Gastrocnemius medialis (tissue), 4 donors: ENCODE measurements around the gene DOCK7.

Experiments
- CTCF ChIP-seq, 5 experiments: fragments of 450-650 bp in 3 of 5; fragments of 200-600 bp in 2 of 5; sonication (generic) in 2 of 5; IDR thresholded peaks in 4 of 5; conservative IDR thresholded peaks in 1 of 5; 1 replicate in 4 of 5; 2 replicates in 1 of 5; pipeline ENCODE4 v1.5.1; 2016 to 2019; ENCODE audit warnings: antibody characterized with exemption in 5 of 5, mild to moderate bottlenecking in 3 of 5, moderate library complexity in 3 of 5
- POLR2A ChIP-seq, 2 donors: fragments of 450-650 bp; IDR thresholded peaks; one replicate each; pipeline ENCODE4 v1.6.1; 2017; ENCODE audit warnings: antibody characterized with exemption in 2 of 2, mild to moderate bottlenecking in 2 of 2, moderate library complexity in 2 of 2

- TF ChIP-seq POLR2A (IDR thresholded peaks at IDR 0.05) (no peak), CTCF (IDR thresholded peaks at IDR 0.05 in 4 of 5, conservative IDR thresholded peaks at IDR 0.05 in 1 of 5) (no peak)
Measured at GRCh38 chr1:62450301-62450700, 237.9 kb downstream of the DOCK7 start.
